Prostate gland (tissue), 2 donors: Measurements from ENCODE around the gene KLRF2. TPM values are rescaled to one million over a fixed set of nuclear protein-coding genes. Genes with fewer than 3 reads are reported as not detected.

ENCODE experiments used
- DNase-seq: peaks from one replicate; pipeline ENCODE4 v3.0.0-alpha.2; 2019; ENCODE audit warnings: low spot score
- H3K27ac ChIP-seq, 2 donors: fragments of 200-600 bp; sonication (generic); 2 replicates each; pipeline ENCODE4 v1.5.1; 2017 to 2019
- H3K27me3 ChIP-seq: fragments of 200-600 bp; sonication (generic); replicated peaks from 2 replicates; pipeline ENCODE4 v1.5.1; 2019; ENCODE audit not compliant: insufficient read depth
- H3K36me3 ChIP-seq, 2 donors: fragments of 200-600 bp; sonication (generic); 1 replicate in 1 of 2; 2 replicates in 1 of 2; pipeline versions ENCODE4 v1.5.1 to v1.8.1; 2017 to 2019
- H3K4me1 ChIP-seq: fragments of 200-600 bp; sonication (generic); replicated peaks from 2 replicates; pipeline ENCODE4 v1.5.1; 2019
- H3K4me3 ChIP-seq, 2 donors: fragments of 200-600 bp; sonication (generic); 2 replicates each; pipeline ENCODE4 v1.5.1; 2017 to 2019
- H3K9me3 ChIP-seq: fragments of 200-600 bp; sonication (generic); 2 replicates; pipeline ENCODE4 v1.5.1; 2017
- POLR2A ChIP-seq: fragments of 450-650 bp; IDR thresholded peaks from one replicate; pipeline ENCODE4 v1.6.1; 2016; ENCODE audit warnings: antibody characterized with exemption, mild to moderate bottlenecking
- POLR2AphosphoS5 ChIP-seq: sonication (generic); formaldehyde crosslinking; IDR thresholded peaks from one replicate; pipeline ENCODE4 v1.6.1; 2017; ENCODE audit warnings: antibody characterized with exemption
- WGBS: methylation state at CpG from one replicate; pipeline ENCODE4 v1.1.5; 2018; 5-methylcytosine and 5-hydroxymethylcytosine counted together
- intact Hi-C: fragments of 100-400 bp; cut with DNase I; formaldehyde crosslinking; loops from one replicate; pipeline ENCODE4 v1.14.2; 2022
- total RNA-seq, 2 donors: library from RNA; depleted of rRNA; stranded (reverse); fragments of >200 nt; gene quantifications; one replicate each; pipeline ENCODE4 v1.1.0, GENCODE V29; 2016
- TF ChIP-seq, protein P1 (sequence below), 4 experiments: fragments of 200-600 bp in 2 of 4; fragments of 450-650 bp in 2 of 4; sonication (generic) in 2 of 4; IDR thresholded peaks; 1 replicate in 3 of 4; 2 replicates in 1 of 4; pipeline ENCODE4 v1.5.1; 2016 to 2019; ENCODE audit warnings: antibody characterized with exemption in 4 of 4, mild to moderate bottlenecking in 2 of 4, moderate library complexity in 2 of 4

KLRF2 gene
- total RNA-seq, 2 donors from 2014 or later: not detected

DNA sequence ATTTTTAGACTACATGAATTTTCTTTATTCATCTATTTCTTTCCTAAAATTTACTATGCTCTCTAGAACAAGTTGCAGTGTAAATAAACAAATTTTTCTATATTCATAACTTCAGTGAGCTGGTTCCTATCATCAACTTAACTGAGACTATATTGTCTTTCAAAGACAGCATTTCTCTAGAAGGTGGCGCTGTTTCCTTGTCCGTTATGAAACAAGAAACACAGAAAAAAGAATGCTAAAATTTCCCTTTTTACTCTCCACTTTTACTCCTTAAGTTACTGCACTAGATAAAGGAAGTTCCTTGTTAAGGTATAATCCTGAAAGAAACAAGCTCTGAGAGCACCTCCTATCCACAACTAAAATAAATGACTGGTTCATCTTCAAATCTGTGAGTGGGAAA lies 59.1 kb downstream of the KLRF2 start:
- Histone ChIP-seq H3K27ac (no peak overlapping the region), H3K9me3 (no peaks in the 10 kb centered on the region), H3K4me1 (no peaks in the 10 kb centered on the region), H3K27me3 (no peaks in the 10 kb centered on the region), H3K4me3 (no peak overlapping the region), H3K36me3 (no peaks in the 10 kb centered on the region)
- no peak for DNase-seq
- intact Hi-C loops: no loop called here
- WGBS: 37% methylated on average over 2 of the region's 2 CpGs
- TF ChIP-seq POLR2A (no peak), POLR2AphosphoS5 (no peak)
- TF ChIP-seq, protein P1, sequence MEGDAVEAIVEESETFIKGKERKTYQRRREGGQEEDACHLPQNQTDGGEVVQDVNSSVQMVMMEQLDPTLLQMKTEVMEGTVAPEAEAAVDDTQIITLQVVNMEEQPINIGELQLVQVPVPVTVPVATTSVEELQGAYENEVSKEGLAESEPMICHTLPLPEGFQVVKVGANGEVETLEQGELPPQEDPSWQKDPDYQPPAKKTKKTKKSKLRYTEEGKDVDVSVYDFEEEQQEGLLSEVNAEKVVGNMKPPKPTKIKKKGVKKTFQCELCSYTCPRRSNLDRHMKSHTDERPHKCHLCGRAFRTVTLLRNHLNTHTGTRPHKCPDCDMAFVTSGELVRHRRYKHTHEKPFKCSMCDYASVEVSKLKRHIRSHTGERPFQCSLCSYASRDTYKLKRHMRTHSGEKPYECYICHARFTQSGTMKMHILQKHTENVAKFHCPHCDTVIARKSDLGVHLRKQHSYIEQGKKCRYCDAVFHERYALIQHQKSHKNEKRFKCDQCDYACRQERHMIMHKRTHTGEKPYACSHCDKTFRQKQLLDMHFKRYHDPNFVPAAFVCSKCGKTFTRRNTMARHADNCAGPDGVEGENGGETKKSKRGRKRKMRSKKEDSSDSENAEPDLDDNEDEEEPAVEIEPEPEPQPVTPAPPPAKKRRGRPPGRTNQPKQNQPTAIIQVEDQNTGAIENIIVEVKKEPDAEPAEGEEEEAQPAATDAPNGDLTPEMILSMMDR (IDR thresholded peaks at IDR 0.05): no peak

DNA sequence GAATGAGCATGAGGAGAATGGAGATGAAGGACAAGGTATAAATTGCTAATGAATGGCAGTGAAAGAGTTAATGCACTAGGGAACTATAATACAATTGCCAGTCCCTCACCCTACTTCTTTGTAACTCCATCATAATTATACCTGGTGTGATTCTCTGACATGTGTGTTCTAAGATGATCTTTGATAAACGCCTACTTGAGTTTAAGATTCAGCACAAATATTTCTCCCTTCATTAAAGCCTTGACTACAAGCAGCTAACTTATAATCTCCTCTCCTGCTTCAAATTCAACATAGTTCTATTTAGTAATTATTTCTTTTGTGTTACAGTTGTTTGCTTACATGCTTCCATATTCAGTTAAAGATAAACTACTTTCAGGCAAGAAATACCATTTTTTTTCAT lies 60.5 kb downstream of the KLRF2 start:
- no peak for TF ChIP-seq POLR2A
- TF ChIP-seq, protein P1 (IDR thresholded peaks at IDR 0.05): no peak
- TF ChIP-seq POLR2AphosphoS5: no peak
- Histone ChIP-seq H3K27ac (no peak overlapping the region), H3K9me3 (no peaks in the 10 kb centered on the region), H3K36me3 (no peaks in the 10 kb centered on the region), H3K4me1 (no peaks in the 10 kb centered on the region), H3K27me3 (no peaks in the 10 kb centered on the region), H3K4me3 (no peak overlapping the region)
- WGBS: 58% methylated on average over 1 of the region's 1 CpG
- intact Hi-C loops: no loop called here
- DNase-seq: no peak

DNA sequence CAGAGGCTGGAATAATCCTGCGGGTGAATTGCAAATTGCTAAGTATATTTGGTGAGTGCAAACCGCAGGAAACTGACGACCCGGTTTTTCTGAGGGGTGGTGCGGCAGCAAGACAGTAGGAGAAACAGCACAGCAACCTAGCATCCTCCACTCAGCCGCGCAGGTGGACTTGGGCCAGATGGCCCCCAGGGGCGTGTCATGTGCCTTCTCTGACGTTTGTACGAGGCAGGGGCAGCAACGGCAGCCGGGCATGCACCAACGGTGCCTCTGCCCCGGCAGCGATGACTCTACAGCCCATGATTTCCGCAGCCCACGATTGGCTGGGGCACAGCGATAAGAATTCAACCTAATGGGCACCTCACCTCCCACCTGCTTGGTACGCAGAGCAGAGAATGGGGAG lies 62.0 kb downstream of the KLRF2 start:
- no peaks in the 10 kb centered on the region for H3K27me3 ChIP-seq
- no peaks in the 10 kb centered on the region for H3K9me3 ChIP-seq
- TF ChIP-seq POLR2AphosphoS5: no peak
- no peak for TF ChIP-seq POLR2A
- TF ChIP-seq, protein P1 (IDR thresholded peaks at IDR 0.05): no peak
- H3K4me3 ChIP-seq: no peak overlapping the region
- H3K27ac ChIP-seq: no peak overlapping the region
- H3K4me1 ChIP-seq: no peaks in the 10 kb centered on the region
- WGBS: 42% methylated on average over 19 of the region's 19 CpGs
- intact Hi-C loops: no loop called here
- H3K36me3 ChIP-seq: no peaks in the 10 kb centered on the region
- DNase-seq: no peak

DNA sequence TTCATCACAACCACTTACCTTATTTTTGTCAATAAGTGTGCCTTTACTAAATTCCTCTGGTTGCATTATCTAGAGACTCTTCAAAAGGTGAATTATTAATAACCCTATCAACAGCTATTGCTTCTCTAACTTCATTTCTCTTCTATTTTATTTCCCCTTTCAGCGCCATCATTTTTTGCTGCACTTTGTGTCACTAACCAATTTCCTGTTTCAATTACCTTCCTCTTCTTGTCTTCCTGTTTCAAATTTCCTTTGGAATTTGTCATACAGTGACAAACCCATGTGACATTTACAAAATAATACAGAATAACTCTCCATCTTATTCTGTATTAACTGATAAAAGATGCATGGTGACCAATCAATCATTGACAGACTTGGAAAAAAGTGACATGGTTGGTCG lies 63.1 kb downstream of the KLRF2 start:
- no peak overlapping the region for H3K4me3 ChIP-seq
- no peaks in the 10 kb centered on the region for H3K4me1 ChIP-seq
- H3K27me3 ChIP-seq: no peaks in the 10 kb centered on the region
- no peaks in the 10 kb centered on the region for H3K36me3 ChIP-seq
- no peaks in the 10 kb centered on the region for H3K9me3 ChIP-seq
- DNase-seq: no peak
- intact Hi-C loops: no loop called here
- 84% methylated on average over 2 of the region's 2 CpGs for WGBS
- TF ChIP-seq POLR2A (no peak), POLR2AphosphoS5 (no peak)
- TF ChIP-seq, protein P1 (IDR thresholded peaks at IDR 0.05): no peak
- no peak overlapping the region for H3K27ac ChIP-seq

Other genes starting within 250 kb of the KLRF2 start
- 10 to 100 TPM in 1 of 2 donors, 1 to 10 TPM in 1; 4.1 to 19.9 TPM for gene CLEC2D, start 211.8 kb upstream of the KLRF2 start, total RNA-seq
- gene CLECL1, start 148.4 kb upstream of the KLRF2 start, total RNA-seq: not detected
- gene CD69, start 120.6 kb upstream of the KLRF2 start, total RNA-seq: 1 to 10 TPM; 1.9 to 2.2 TPM
- gene KLRF1, start 54.0 kb upstream of the KLRF2 start, total RNA-seq: not detected
- 1 to 10 TPM; 4.1 to 6.0 TPM for gene CLEC2B, start 12.1 kb upstream of the KLRF2 start, total RNA-seq
- gene CLEC2A, start 50.9 kb downstream of the KLRF2 start, total RNA-seq: not detected
- gene CLEC12A, start 89.9 kb downstream of the KLRF2 start, total RNA-seq: under 1 TPM in 1 of 2 donors, not detected in 1; 0.18 TPM
- 1 to 10 TPM in 1 of 2 donors, not detected in 1; 1.5 TPM for gene CLEC1B, start 117.6 kb downstream of the KLRF2 start, total RNA-seq
- 10 to 100 TPM in 1 of 2 donors, under 1 TPM in 1; 0.05 to 47.9 TPM for gene CLEC12B, start 129.1 kb downstream of the KLRF2 start, total RNA-seq
- gene CLEC9A, start 149.2 kb downstream of the KLRF2 start, total RNA-seq: under 1 TPM in 1 of 2 donors, not detected in 1; 0.32 TPM
- gene CLEC1A, start 217.5 kb downstream of the KLRF2 start, total RNA-seq: 1 to 10 TPM; 1.5 to 3.5 TPM
- 1 to 10 TPM; 3.4 to 4.6 TPM for gene CLEC7A, start 248.7 kb downstream of the KLRF2 start, total RNA-seq